ENCODE results near the gene CARTPT. TPM values are rescaled to one million over a fixed set of nuclear protein-coding genes. Genes with fewer than 3 reads are reported as not detected.

Gene CARTPT
- total and polyA plus RNA-seq, 2 donors (not counting 3 experiments of a cell fraction or from before 2014, with no cell fraction given), result not detected

DNA sequence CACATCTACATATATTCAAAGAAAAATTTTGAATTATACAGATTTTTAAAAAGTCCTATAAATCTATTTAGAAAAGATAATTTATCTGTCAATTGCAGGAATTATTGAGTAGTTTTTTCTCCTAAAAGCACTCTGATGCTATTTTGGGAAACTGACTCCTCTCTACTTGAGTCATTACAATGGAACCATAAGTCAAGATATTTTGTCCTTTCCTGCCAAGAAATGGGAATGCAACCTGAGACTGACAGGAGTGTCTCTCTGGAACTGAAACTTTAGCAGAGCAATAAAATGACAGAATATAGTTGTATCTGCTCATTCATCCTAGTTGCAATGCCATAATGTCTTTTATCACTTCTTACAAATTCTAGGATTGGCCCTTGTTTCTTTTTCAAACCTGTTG is 48.6 kb downstream of the CARTPT start:
- BruUV-seq (replicated peaks), result no TSS peak
- H3K27me3 ChIP-seq (ENCODE audit: control insufficient read depth in 2 of 2, insufficient read depth in 2 of 2, low read length in 2 of 2), result peaks cover 0 to 8% of the 10 kb centered on the region in 2 experiments
- intact Hi-C loops (cut with micrococcal nuclease), result loop anchor here (5.0 kb wide), 1 partner anchor 540 kb away; no protein-coding TSS in a partner anchor
- no peak overlapping the region for H3K4me3 ChIP-seq (replicated peaks in 1 of 3; ENCODE audit: insufficient read depth in 1 of 3, low read depth in 1 of 3, low read length in 3 of 3)
- TF ChIP-seq POLR2AphosphoS5 (IDR thresholded peaks at IDR 0.05; ENCODE audit: insufficient read depth, low read depth, low read length) (no peak), GATA2 (IDR thresholded peaks at IDR 0.05; ENCODE audit: insufficient read depth, insufficient read length, low read depth, low read length) (no peak)
- peak; percentile 70 for FAIRE-seq
- H3K4me1 ChIP-seq (ENCODE audit: control insufficient read depth, extremely low read depth, insufficient read depth, low read length), result peaks cover 24% of the 10 kb centered on the region
- no peak overlapping the region for H3K9ac ChIP-seq (replicated peaks; ENCODE audit: extremely low read depth, insufficient read depth, low read length)
- ChIA-PET POLR2A (no interaction called here), CTCF (no interaction called here)
- H3K79me2 ChIP-seq (ENCODE audit: control insufficient read depth, insufficient read depth, low read length), result no peaks in the 10 kb centered on the region
- DNase-seq (ENCODE audit: low read depth, low spot score), result no peak
- peak overlapping the region; percentile 13 for H3K4me2 ChIP-seq (ENCODE audit: insufficient read depth, low read length)
- no peaks in the 10 kb centered on the region for H4K20me1 ChIP-seq (replicated peaks; ENCODE audit: control insufficient read depth, extremely low read depth, insufficient read depth, low read length)
- no peaks in the 10 kb centered on the region for H3K9me3 ChIP-seq (replicated peaks; ENCODE audit: control insufficient read depth, insufficient read depth, low read length)
- no peaks in the 10 kb centered on the region for H3K36me3 ChIP-seq (ENCODE audit: control insufficient read depth in 2 of 2, extremely low read depth in 1 of 2, insufficient read depth in 2 of 2, low read length in 2 of 2)
- H3K9me1 ChIP-seq (replicated peaks; ENCODE audit: control insufficient read depth, extremely low read depth, insufficient read depth, low read length), result no peaks in the 10 kb centered on the region
- no peak overlapping the region for H2AFZ ChIP-seq (ENCODE audit: low read depth, low read length)
- dilution Hi-C loops (cut with MboI; ENCODE audit: extremely low pct_ligation_motif_present, low sequenced_read_pairs), result no loop called here
- H3K27ac ChIP-seq (ENCODE audit: insufficient read depth, low read depth, low read length), result no peak overlapping the region

GRCh38 chr5:71769287-71769686 is 50.2 kb downstream of the CARTPT start:
- BruUV-seq (replicated peaks), result no TSS peak
- ChIA-PET CTCF (interaction anchor here (0.7 to 2.9 kb wide), 12 partner anchors 9 to 539 kb away, joined by 3 to 14 read pairs (median 3); no protein-coding TSS in a partner anchor), POLR2A (interaction anchor here (0.6 kb wide), 2 partner anchors 93 to 377 kb away, joined by 8 read pairs; no protein-coding TSS in a partner anchor)
- Histone ChIP-seq H3K27me3 (ENCODE audit: control insufficient read depth in 2 of 2, insufficient read depth in 2 of 2, low read length in 2 of 2) (peaks cover 0 to 2% of the 10 kb centered on the region in 2 experiments), H3K79me2 (ENCODE audit: control insufficient read depth, insufficient read depth, low read length) (no peaks in the 10 kb centered on the region), H4K20me1 (replicated peaks; ENCODE audit: control insufficient read depth, extremely low read depth, insufficient read depth, low read length) (no peaks in the 10 kb centered on the region), H3K27ac (ENCODE audit: insufficient read depth, low read depth, low read length) (peak overlapping the region; percentile 41), H3K9me3 (replicated peaks; ENCODE audit: control insufficient read depth, insufficient read depth, low read length) (no peaks in the 10 kb centered on the region), H3K36me3 (ENCODE audit: control insufficient read depth in 2 of 2, extremely low read depth in 1 of 2, insufficient read depth in 2 of 2, low read length in 2 of 2) (no peaks in the 10 kb centered on the region), H3K4me1 (ENCODE audit: control insufficient read depth, extremely low read depth, insufficient read depth, low read length) (peaks cover 24% of the 10 kb centered on the region), H3K9me1 (replicated peaks; ENCODE audit: control insufficient read depth, extremely low read depth, insufficient read depth, low read length) (no peaks in the 10 kb centered on the region), H3K4me3 (replicated peaks in 1 of 3; ENCODE audit: insufficient read depth in 1 of 3, low read depth in 1 of 3, low read length in 3 of 3) (peak overlapping the region in 1 of 3 experiments; percentile 17), H3K4me2 (ENCODE audit: insufficient read depth, low read length) (peak overlapping the region; percentile 58), H2AFZ (ENCODE audit: low read depth, low read length) (no peak overlapping the region), H3K9ac (replicated peaks; ENCODE audit: extremely low read depth, insufficient read depth, low read length) (no peak overlapping the region)
- intact Hi-C loops (cut with micrococcal nuclease) (loop anchor here (5.0 kb wide), 1 partner anchor 538 kb away; no protein-coding TSS in a partner anchor), dilution Hi-C loops (cut with MboI; ENCODE audit: extremely low pct_ligation_motif_present, low sequenced_read_pairs) (no loop called here)
- FAIRE-seq (peak; percentile 93), DNase-seq (ENCODE audit: low read depth, low spot score) (peak; percentile 80)
- TF ChIP-seq, protein P1, sequence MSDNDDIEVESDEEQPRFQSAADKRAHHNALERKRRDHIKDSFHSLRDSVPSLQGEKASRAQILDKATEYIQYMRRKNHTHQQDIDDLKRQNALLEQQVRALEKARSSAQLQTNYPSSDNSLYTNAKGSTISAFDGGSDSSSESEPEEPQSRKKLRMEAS (IDR thresholded peaks at IDR 0.05; ENCODE audit: insufficient read depth, insufficient read length), result no peak
- peak; percentile 31 for TF ChIP-seq JUN (IDR thresholded peaks at IDR 0.05; ENCODE audit: borderline replicate concordance, insufficient read depth, insufficient read length, low read depth)
- TF ChIP-seq FOS (IDR thresholded peaks at IDR 0.05; ENCODE audit: borderline replicate concordance, insufficient read depth, low read length), result peak; percentile 51
- peak; percentile 88 for TF ChIP-seq POLR2AphosphoS5 (IDR thresholded peaks at IDR 0.05; ENCODE audit: insufficient read depth, low read depth, low read length)
